H9 (cell line): ENCODE measurements around the gene ELOVL2. TPM values are rescaled to one million over a fixed set of nuclear protein-coding genes. Genes with fewer than 3 reads are reported as not detected.

ENCODE experiments used
- DNase-seq: peaks from one replicate; pipeline ENCODE4 v3.0.0-alpha.2; 2017
- H2AFZ ChIP-seq: one replicate; pipeline ENCODE4 v1.6.1; 2013; ENCODE audit warnings: mild to moderate bottlenecking, low read length, control low read depth, moderate library complexity
- H2AK5ac ChIP-seq: 2 replicates; pipeline ENCODE4 v1.6.1; 2013; ENCODE audit warnings: low read length, control low read depth, mixed read lengths; ENCODE audit not compliant: insufficient read length
- H2BK120ac ChIP-seq: one replicate; pipeline ENCODE4 v1.6.1; 2013; ENCODE audit warnings: low read depth, mild to moderate bottlenecking, low read length, control low read depth, inconsistent platforms; ENCODE audit not compliant: poor library complexity, severe bottlenecking
- H2BK12ac ChIP-seq: 2 replicates; pipeline ENCODE4 v1.6.1; 2013; ENCODE audit warnings: low read length, control low read depth, mixed read lengths, low read depth; ENCODE audit not compliant: insufficient read length
- H2BK15ac ChIP-seq: 2 replicates; pipeline ENCODE4 v1.6.1; 2013; ENCODE audit warnings: low read depth, low read length, control low read depth
- H2BK20ac ChIP-seq: one replicate; pipeline ENCODE4 v1.6.1; 2013; ENCODE audit warnings: low read depth, mild to moderate bottlenecking, low read length, control low read depth, inconsistent platforms; ENCODE audit not compliant: poor library complexity, severe bottlenecking
- H2BK5ac ChIP-seq: 2 replicates; pipeline ENCODE4 v1.6.1; 2013; ENCODE audit warnings: low read length, control low read depth, mixed read lengths; ENCODE audit not compliant: insufficient read length
- H3K14ac ChIP-seq: 2 replicates; pipeline ENCODE4 v1.6.1; 2013; ENCODE audit warnings: low read length, control low read depth; ENCODE audit not compliant: insufficient read depth
- H3K18ac ChIP-seq: 2 replicates; pipeline ENCODE4 v1.6.1; 2013; ENCODE audit warnings: low read depth, mild to moderate bottlenecking, mixed read lengths, low read length, control low read depth; ENCODE audit not compliant: insufficient read length
- H3K23ac ChIP-seq: 2 replicates; pipeline ENCODE4 v1.6.1; 2013; ENCODE audit warnings: low read length, control low read depth, mixed read lengths, low read depth; ENCODE audit not compliant: insufficient read length
- H3K23me2 ChIP-seq: 2 replicates; pipeline ENCODE4 v1.6.1; 2013; ENCODE audit warnings: low read depth, mild to moderate bottlenecking, mixed read lengths, low read length, control low read depth; ENCODE audit not compliant: insufficient read length, poor library complexity, severe bottlenecking
- H3K27ac ChIP-seq: 2 replicates; pipeline ENCODE4 v1.5.1; 2013; ENCODE audit warnings: low read length, control low read depth, mixed read lengths, low read depth; ENCODE audit not compliant: insufficient read length
- H3K27me3 ChIP-seq: 2 replicates; pipeline ENCODE4 v1.6.1; 2013; ENCODE audit warnings: low read length, control low read depth, inconsistent platforms; ENCODE audit not compliant: insufficient read depth
- H3K4ac ChIP-seq: 2 replicates; pipeline ENCODE4 v1.6.1; 2013; ENCODE audit warnings: low read depth, mild to moderate bottlenecking, control low read depth, inconsistent platforms, low read length, moderate library complexity
- H3K4me1 ChIP-seq: 2 replicates; pipeline ENCODE4 v1.6.1; 2013; ENCODE audit warnings: low read length, control low read depth, inconsistent platforms; ENCODE audit not compliant: insufficient read depth
- H3K4me2 ChIP-seq: 2 replicates; pipeline ENCODE4 v1.6.1; 2013; ENCODE audit warnings: low read length, control low read depth, mixed read lengths; ENCODE audit not compliant: insufficient read length, insufficient read depth
- H3K56ac ChIP-seq: 2 replicates; pipeline ENCODE4 v1.6.1; 2013; ENCODE audit warnings: low read depth, mild to moderate bottlenecking, mixed read lengths, low read length, control low read depth; ENCODE audit not compliant: insufficient read length
- H3K79me1 ChIP-seq: 2 replicates; pipeline ENCODE4 v1.6.1; 2013; ENCODE audit warnings: low read depth, mild to moderate bottlenecking, moderate library complexity, low read length, control low read depth, inconsistent platforms; ENCODE audit not compliant: insufficient read depth, poor library complexity, severe bottlenecking
- H3K79me2 ChIP-seq: 2 replicates; pipeline ENCODE4 v1.6.1; 2013; ENCODE audit warnings: low read length, control low read depth, inconsistent platforms; ENCODE audit not compliant: insufficient read depth
- H3K9ac ChIP-seq: 2 replicates; pipeline ENCODE4 v1.6.1; 2013; ENCODE audit warnings: low read length, control low read depth, mixed read lengths; ENCODE audit not compliant: insufficient read length; ENCODE audit errors: extremely low read depth
- H3K9me3 ChIP-seq: one replicate; pipeline ENCODE4 v1.6.1; 2013; ENCODE audit warnings: low read depth, low read length, inconsistent platforms; ENCODE audit not compliant: control insufficient read depth
- H3T11ph ChIP-seq: one replicate; pipeline ENCODE4 v1.6.1; 2013; ENCODE audit warnings: mild to moderate bottlenecking, low read length, control low read depth, inconsistent platforms
- H4K20me1 ChIP-seq: one replicate; pipeline ENCODE4 v1.6.1; 2013; ENCODE audit not compliant: control insufficient read depth, insufficient read length, insufficient read depth
- H4K5ac ChIP-seq: 2 replicates; pipeline ENCODE4 v1.6.1; 2013; ENCODE audit warnings: low read depth, mild to moderate bottlenecking, mixed read lengths, low read length, control low read depth; ENCODE audit not compliant: insufficient read length
- H4K8ac ChIP-seq: replicated peaks from 2 replicates; pipeline ENCODE4 v1.6.1; 2013; ENCODE audit warnings: low read length, control low read depth, mixed read lengths, low read depth; ENCODE audit not compliant: insufficient read length
- H4K91ac ChIP-seq: 2 replicates; pipeline ENCODE4 v1.6.1; 2013; ENCODE audit warnings: low read depth, mild to moderate bottlenecking, moderate library complexity, mixed read lengths, low read length, control low read depth; ENCODE audit not compliant: insufficient read length
- H3K27ac Mint-ChIP-seq, 3 experiments: 2 replicates in 2 of 3; 3 replicates in 1 of 3; pipeline ENCODE4 v1.8.0; 2020 to 2021; ENCODE audit warnings: mixed read lengths in 3 of 3, mild to moderate bottlenecking in 1 of 3, moderate library complexity in 1 of 3
- H3K27me3 Mint-ChIP-seq: 2 replicates; pipeline ENCODE4 v1.8.0; 2021; ENCODE audit warnings: low read depth, mild to moderate bottlenecking, moderate library complexity, mixed read lengths
- H3K36me3 Mint-ChIP-seq, 3 experiments: 2 replicates in 2 of 3; 3 replicates in 1 of 3; pipeline ENCODE4 v1.8.0; 2020 to 2021; ENCODE audit warnings: low read depth in 3 of 3, mixed read lengths in 3 of 3; ENCODE audit not compliant: insufficient read depth in 1 of 3
- H3K4me1 Mint-ChIP-seq, 2 experiments: 2 replicates each; pipeline ENCODE4 v1.8.0; 2020; ENCODE audit warnings: mixed read lengths in 2 of 2
- H3K4me3 Mint-ChIP-seq, 2 experiments: 2 replicates in 1 of 2; 3 replicates in 1 of 2; pipeline ENCODE4 v1.8.0; 2020 to 2021; ENCODE audit warnings: mild to moderate bottlenecking in 2 of 2, mixed read lengths in 2 of 2, moderate library complexity in 1 of 2
- H3K9me3 Mint-ChIP-seq, 2 experiments: 2 replicates in 1 of 2; 3 replicates in 1 of 2; pipeline ENCODE4 v1.8.0; 2020; ENCODE audit warnings: mild to moderate bottlenecking in 2 of 2, mixed read lengths in 2 of 2, moderate library complexity in 1 of 2
- WGBS: extraction: QIAGEN DNeasy Blood & Tissue Kit; methylation state at CpG from one replicate; pipeline ENCODE4 v1.1.7; 2013; ENCODE audit warnings: missing lambda C conversion rate, low lambda C conversion rate, mixed read lengths; ENCODE audit not compliant: insufficient read length; ENCODE audit errors: extremely low coverage; 5-methylcytosine and 5-hydroxymethylcytosine counted together
- total RNA-seq: library from RNA; stranded (reverse); gene quantifications from 2 replicates; pipeline ENCODE4 v1.2.1, GENCODE V29; 2021
- TF ChIP-seq, protein P1 (sequence below): fragments of 200-600 bp; sonication (generic); conservative IDR thresholded peaks from 3 replicates; pipeline ENCODE4 v1.8.0; 2021; ENCODE audit warnings: antibody characterized with exemption, mild to moderate bottlenecking

ELOVL2 gene
- total RNA-seq, 1 experiment from 2014 or later = 0.57 TPM

DNA sequence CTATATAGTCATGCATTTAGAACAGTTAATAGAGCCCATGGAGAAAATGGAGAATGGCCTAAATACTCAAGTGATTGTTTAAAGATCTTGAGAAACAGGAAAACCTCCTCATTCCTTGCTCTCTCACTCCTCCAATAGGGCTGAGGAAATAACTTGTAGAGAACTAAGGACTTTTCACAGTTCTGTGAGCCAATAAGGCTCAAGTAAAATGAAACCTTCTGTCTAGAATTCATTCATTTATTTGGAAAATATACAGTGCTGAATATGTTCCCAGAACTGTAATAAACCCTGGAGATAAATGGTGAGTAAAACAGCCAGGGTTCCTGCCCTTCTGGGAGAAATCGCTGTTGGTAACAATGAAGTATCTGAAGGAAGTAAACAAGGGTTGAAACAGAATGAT, 35.3 kb downstream of the ELOVL2 start:
- H2BK15ac ChIP-seq = no peak overlapping the region
- no peak overlapping the region for H3K4ac ChIP-seq
- no peaks in the 10 kb centered on the region for H3K9me3 Mint-ChIP-seq
- DNase-seq = no peak
- no peak overlapping the region for H3K18ac ChIP-seq
- H2AFZ ChIP-seq = no peak overlapping the region
- no peak overlapping the region for H4K91ac ChIP-seq
- H2BK5ac ChIP-seq = no peak overlapping the region
- no peaks in the 10 kb centered on the region for H3K27me3 ChIP-seq
- H3K79me1 ChIP-seq = no peaks in the 10 kb centered on the region
- TF ChIP-seq, protein P1, sequence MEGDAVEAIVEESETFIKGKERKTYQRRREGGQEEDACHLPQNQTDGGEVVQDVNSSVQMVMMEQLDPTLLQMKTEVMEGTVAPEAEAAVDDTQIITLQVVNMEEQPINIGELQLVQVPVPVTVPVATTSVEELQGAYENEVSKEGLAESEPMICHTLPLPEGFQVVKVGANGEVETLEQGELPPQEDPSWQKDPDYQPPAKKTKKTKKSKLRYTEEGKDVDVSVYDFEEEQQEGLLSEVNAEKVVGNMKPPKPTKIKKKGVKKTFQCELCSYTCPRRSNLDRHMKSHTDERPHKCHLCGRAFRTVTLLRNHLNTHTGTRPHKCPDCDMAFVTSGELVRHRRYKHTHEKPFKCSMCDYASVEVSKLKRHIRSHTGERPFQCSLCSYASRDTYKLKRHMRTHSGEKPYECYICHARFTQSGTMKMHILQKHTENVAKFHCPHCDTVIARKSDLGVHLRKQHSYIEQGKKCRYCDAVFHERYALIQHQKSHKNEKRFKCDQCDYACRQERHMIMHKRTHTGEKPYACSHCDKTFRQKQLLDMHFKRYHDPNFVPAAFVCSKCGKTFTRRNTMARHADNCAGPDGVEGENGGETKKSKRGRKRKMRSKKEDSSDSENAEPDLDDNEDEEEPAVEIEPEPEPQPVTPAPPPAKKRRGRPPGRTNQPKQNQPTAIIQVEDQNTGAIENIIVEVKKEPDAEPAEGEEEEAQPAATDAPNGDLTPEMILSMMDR = no peak
- no peak overlapping the region for H3K27ac ChIP-seq
- H4K20me1 ChIP-seq = no peaks in the 10 kb centered on the region
- no peaks in the 10 kb centered on the region for H3K23me2 ChIP-seq
- H2BK120ac ChIP-seq = no peak overlapping the region
- no peak overlapping the region for H3K27ac Mint-ChIP-seq
- H4K5ac ChIP-seq = no peak overlapping the region
- H4K8ac ChIP-seq = no peak overlapping the region
- no CpG with 5 or more reads among the region's 1 CpG for WGBS
- H3K4me1 Mint-ChIP-seq = peaks cover 15 to 17% of the 10 kb centered on the region in 2 experiments
- H3K23ac ChIP-seq = no peak overlapping the region
- H3K27me3 Mint-ChIP-seq = no peaks in the 10 kb centered on the region; the same call in none of the 2 replicates
- no peaks in the 10 kb centered on the region for H3K36me3 Mint-ChIP-seq
- H3T11ph ChIP-seq = no peak overlapping the region
- H3K4me1 ChIP-seq = no peaks in the 10 kb centered on the region; the same call in 1 of the 2 replicates
- H3K56ac ChIP-seq = no peak overlapping the region
- H2BK20ac ChIP-seq = no peak overlapping the region
- no peak overlapping the region for H3K14ac ChIP-seq
- H3K4me2 ChIP-seq = no peak overlapping the region
- no peak overlapping the region for H3K4me3 Mint-ChIP-seq
- no peaks in the 10 kb centered on the region for H3K9me3 ChIP-seq
- H2AK5ac ChIP-seq = no peak overlapping the region
- H3K79me2 ChIP-seq = no peaks in the 10 kb centered on the region
- no peak overlapping the region for H2BK12ac ChIP-seq
- no peak overlapping the region for H3K9ac ChIP-seq
